GM12878 (cell line): Measurements from ENCODE around the gene BCLAF1. TPM values are rescaled to one million over a fixed set of nuclear protein-coding genes. Genes with fewer than 3 reads are reported as not detected.

Experiments used
- ATAC-seq: fragments of 200-7000 bp; cut with Tn5 transposase; 3 replicates; pipeline ENCODE4 v1.9.1; 2020; ENCODE audit warnings: mild to moderate bottlenecking, moderate library complexity
- BruUV-seq: library from RNA; stranded (reverse); fragments of 400-500 nt; replicated peaks from 2 replicates; lab custom pipeline; 2021; lab: Mats Ljungman, UMichigan
- CTCF ChIA-PET: fragments of 300-600 bp; sonication (Branson Sonifier 250); formaldehyde crosslinking; extraction: SDS; loops from one replicate; lab custom pipeline; 2021; ENCODE audit warnings: inconsistent platforms; lab: Yijun Ruan, JAX
- POLR2A ChIA-PET: fragments of 350-600 bp; formaldehyde crosslinking; extraction: SDS; loops from one replicate; lab custom pipeline; 2021; ENCODE audit warnings: inconsistent platforms; lab: Charles Lee
- RAD21 ChIA-PET: fragments of 300-600 bp; sonication (Branson Sonifier 250); formaldehyde crosslinking; loops from one replicate; lab custom pipeline; 2023; ENCODE audit warnings: antibody characterized with exemption; ENCODE audit not compliant: unreplicated experiment; lab: Charles Lee
- SMC1A ChIA-PET: fragments of 300-600 bp; sonication (Branson Sonifier 250); formaldehyde crosslinking; loops from one replicate; lab custom pipeline; 2023; ENCODE audit not compliant: unreplicated experiment, uncharacterized antibody; lab: Charles Lee
- DNase-seq: peaks from one replicate; pipeline ENCODE4 v3.0.0-alpha.2; 2011; ENCODE audit warnings: low read depth, low spot score
- FAIRE-seq: peaks from 3 replicates; lab custom pipeline; 2011; peaks lifted over from hg19 to GRCh38; lab: Jason Lieb, UNC
- H2AFZ ChIP-seq: 2 replicates; pipeline ENCODE4 v1.6.0; 2011; ENCODE audit warnings: low read depth, low read length, control low read depth; ENCODE audit not compliant: control insufficient read depth
- H3K27ac ChIP-seq: 2 replicates; pipeline ENCODE4 v1.5.1; 2011; ENCODE audit warnings: control low read depth; ENCODE audit not compliant: control insufficient read depth, insufficient read depth
- H3K27me3 ChIP-seq, 2 experiments: replicated peaks in 1 of 2; 2 replicates each; pipeline versions ENCODE4 v1.6.0 to v1.6.1; 2011; ENCODE audit warnings: low read length in 1 of 2; ENCODE audit not compliant: control insufficient read depth in 2 of 2, insufficient read depth in 2 of 2
- H3K36me3 ChIP-seq, 2 experiments: 2 replicates each; pipeline ENCODE4 v1.5.1; 2011; ENCODE audit warnings: low read length in 1 of 2; ENCODE audit not compliant: control insufficient read depth in 2 of 2, insufficient read depth in 2 of 2
- H3K4me1 ChIP-seq: 2 replicates; pipeline ENCODE4 v1.6.1; 2011; ENCODE audit warnings: mild to moderate bottlenecking, low read length, moderate library complexity, mixed read lengths; ENCODE audit not compliant: control insufficient read depth, insufficient read depth
- H3K4me2 ChIP-seq: 2 replicates; pipeline ENCODE4 v1.6.0; 2011; ENCODE audit warnings: control low read depth; ENCODE audit not compliant: control insufficient read depth, insufficient read depth
- H3K4me3 ChIP-seq: fragments of 200-600 bp; sonication (generic); 2 replicates; pipeline ENCODE4 v1.5.1; 2016
- H3K79me2 ChIP-seq: 2 replicates; pipeline ENCODE4 v1.6.0; 2011; ENCODE audit warnings: low read length; ENCODE audit not compliant: control insufficient read depth, insufficient read depth
- H3K9ac ChIP-seq: 2 replicates; pipeline ENCODE4 v1.8.0; 2011; ENCODE audit warnings: low read length, control low read depth, mixed read lengths; ENCODE audit not compliant: control insufficient read depth, insufficient read depth
- H3K9me3 ChIP-seq: replicated peaks from 3 replicates; pipeline ENCODE4 v1.5.1; 2011; ENCODE audit warnings: mild to moderate bottlenecking, low read length; ENCODE audit not compliant: control insufficient read depth, insufficient read depth
- H4K20me1 ChIP-seq: 2 replicates; pipeline ENCODE4 v1.6.0; 2011; ENCODE audit not compliant: control insufficient read depth, insufficient read depth
- BHLHE40 ChIP-seq, 2 experiments: fragments of 450-650 bp in 1 of 2; IDR thresholded peaks; 2 replicates each; pipeline ENCODE4 v1.6.1; 2011 to 2017; ENCODE audit warnings: low read depth in 2 of 2, borderline replicate concordance in 1 of 2, improper control_type of control experiment in 1 of 2, low read length in 1 of 2, mild to moderate bottlenecking in 1 of 2
- CREM ChIP-seq: IDR thresholded peaks from 2 replicates; pipeline ENCODE4 v1.6.1; 2014; ENCODE audit warnings: antibody characterized with exemption, low read depth
- EED ChIP-seq: sonication (generic); IDR thresholded peaks from 2 replicates; pipeline ENCODE4 v1.6.1; 2016; ENCODE audit warnings: antibody characterized with exemption, low read depth
- EGR1 ChIP-seq, 2 experiments: IDR thresholded peaks; 1 replicate in 1 of 2; 2 replicates in 1 of 2; pipeline ENCODE4 v1.6.1; 2011 to 2012; ENCODE audit warnings: low read depth in 2 of 2, low read length in 2 of 2, borderline replicate concordance in 1 of 2, mild to moderate bottlenecking in 1 of 2, moderate library complexity in 1 of 2
- FOXM1 ChIP-seq: IDR thresholded peaks from 2 replicates; pipeline ENCODE4 v1.6.1; 2012; ENCODE audit warnings: low read depth, mild to moderate bottlenecking, inconsistent platforms, low read length, moderate library complexity
- MTA3 ChIP-seq: IDR thresholded peaks from 2 replicates; pipeline ENCODE4 v1.6.1; 2012; ENCODE audit warnings: low read length, inconsistent platforms, borderline replicate concordance
- NFXL1 ChIP-seq: fragments of 450-650 bp; IDR thresholded peaks from 2 replicates; pipeline ENCODE4 v1.6.1; 2017; ENCODE audit warnings: antibody characterized with exemption, mild to moderate bottlenecking, borderline replicate concordance
- NR2C2 ChIP-seq: IDR thresholded peaks from 2 replicates; pipeline ENCODE4 v1.6.1; 2011; ENCODE audit warnings: borderline replicate concordance, low read depth; ENCODE audit not compliant: control insufficient read depth, insufficient read length
- NR2F1 ChIP-seq: fragments of 450-650 bp; conservative IDR thresholded peaks from 2 replicates; pipeline ENCODE4 v1.6.1; 2017; ENCODE audit warnings: mild to moderate bottlenecking
- SPI1 ChIP-seq: IDR thresholded peaks from 2 replicates; pipeline ENCODE4 v1.6.1; 2011; ENCODE audit warnings: low read depth, mild to moderate bottlenecking, low read length, moderate library complexity, borderline replicate concordance; ENCODE audit not compliant: insufficient read depth
- TCF3 ChIP-seq: IDR thresholded peaks from 2 replicates; pipeline ENCODE4 v1.6.1; 2012; ENCODE audit warnings: low read depth, mild to moderate bottlenecking, low read length, borderline replicate concordance; ENCODE audit not compliant: insufficient read depth
- ZNF24 ChIP-seq: fragments of 450-650 bp; IDR thresholded peaks from 2 replicates; pipeline ENCODE4 v1.6.1; 2017; ENCODE audit warnings: antibody characterized with exemption, mild to moderate bottlenecking
- WGBS: methylation state at CpG from one replicate; pipeline ENCODE4 v1.1.6; 2016; ENCODE audit warnings: low lambda C conversion rate; ENCODE audit not compliant: insufficient replicate concordance, insufficient coverage; ENCODE audit errors: missing lambda C conversion rate; 5-methylcytosine and 5-hydroxymethylcytosine counted together
- in situ Hi-C: fragments of 300-500 bp; cut with MboI; formaldehyde crosslinking; loops from 9 replicates; pipeline ENCODE4 v1.14.3; 2018; ENCODE audit warnings: mixed read lengths
- intact Hi-C: fragments of 100-400 bp; cut with micrococcal nuclease; formaldehyde crosslinking; loops from one replicate; pipeline ENCODE4 v1.14.2; 2022; ENCODE audit not compliant: unreplicated experiment
- polyA plus RNA-seq, 11 experiments: library from polyadenylated mRNA; depleted of rRNA in 4 of 11; unstranded in 6 of 11; stranded (reverse) in 5 of 11; fragments of >200 nt; fragmentation: Nextera tagmentation in 4 of 11; fragmentation: Illumina TruSeq in 1 of 11; extraction: Ambion mirVana in 4 of 11; extraction: Trizol in 1 of 11; gene quantifications; 1 replicate in 1 of 11; 2 replicates in 10 of 11; pipeline versions ENCODE4 v1.2.1 to v1.2.3, GENCODE V29; 2011 to 2016; ENCODE audit warnings: inconsistent platforms in 2 of 11, missing spikeins in 2 of 11, low read depth in 1 of 11
- total RNA-seq, 4 experiments: library from RNA; depleted of rRNA in 3 of 4; stranded (reverse); fragments of >200 nt in 3 of 4; fragmentation: Illumina TruSeq in 1 of 4; extraction: Trizol in 1 of 4; gene quantifications; 2 replicates each; pipeline versions ENCODE4 v1.2.1 to v1.2.3, GENCODE V29; 2013 to 2021
- TF ChIP-seq, protein P1 (sequence below): IDR thresholded peaks from 2 replicates; pipeline ENCODE4 v1.6.1; 2012; ENCODE audit warnings: low read depth, low read length, improper control_type of control experiment
- TF ChIP-seq, protein P2 (sequence below): fragments of 450-650 bp; IDR thresholded peaks from 2 replicates; pipeline ENCODE4 v1.6.1; 2014; ENCODE audit warnings: mild to moderate bottlenecking
- TF ChIP-seq, protein P3 (sequence below): IDR thresholded peaks from 2 replicates; pipeline ENCODE4 v1.6.1; 2011; ENCODE audit warnings: mild to moderate bottlenecking, low read depth, low read length, moderate library complexity; ENCODE audit not compliant: insufficient replicate concordance
- TF ChIP-seq, protein P4 (sequence below): IDR thresholded peaks from 2 replicates; pipeline ENCODE4 v1.6.1; 2012; ENCODE audit warnings: low read depth, low read length, improper control_type of control experiment

Gene BCLAF1
- total and polyA plus RNA-seq, 10 of the 15 experiments (the other 5 are each of a cell fraction or from before 2014, with no cell fraction given), result 56.0 to 223 (median 114) TPM

DNA sequence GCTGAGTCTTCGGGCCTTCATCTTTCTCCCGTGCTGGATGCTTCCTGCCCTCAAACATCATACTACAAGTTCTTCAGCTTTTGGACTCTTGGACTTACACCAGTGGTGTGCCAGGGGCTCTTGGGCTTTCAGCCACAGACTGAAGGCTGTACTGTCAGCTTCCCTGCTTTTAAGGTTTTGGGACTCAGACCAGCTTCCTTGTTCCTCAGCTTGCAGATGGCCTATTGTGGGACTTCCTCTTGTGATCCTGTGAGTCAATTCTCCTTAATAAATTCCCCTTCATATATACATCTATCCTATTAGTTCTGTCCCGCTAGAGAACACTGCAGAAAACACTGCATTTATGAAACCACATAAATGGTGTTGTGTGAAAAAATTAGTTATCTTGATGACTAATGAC is 13.9 kb upstream of the BCLAF1 start:
- intact Hi-C loops (no loop called here), in situ Hi-C loops (no loop called here)
- H3K27ac ChIP-seq, result no peak overlapping the region
- H3K4me2 ChIP-seq, result no peak overlapping the region
- no peak overlapping the region for H3K4me3 ChIP-seq
- TF ChIP-seq NR2C2 (no peak), TCF3 (no peak), NR2F1 (no peak), BHLHE40 (IDR thresholded peaks at IDR 0.05; ENCODE audit: borderline replicate concordance in 1 of 2, low read depth in 2 of 2, low read length in 1 of 2) (no peak), CREM (no peak), MTA3 (no peak), SPI1 (no peak), FOXM1 (no peak), EGR1 (IDR thresholded peaks at IDR 0.05; ENCODE audit: borderline replicate concordance in 1 of 2, low read depth in 2 of 2, low read length in 2 of 2) (no peak), NFXL1 (no peak), EED (no peak), ZNF24 (no peak)
- TF ChIP-seq, protein P1, sequence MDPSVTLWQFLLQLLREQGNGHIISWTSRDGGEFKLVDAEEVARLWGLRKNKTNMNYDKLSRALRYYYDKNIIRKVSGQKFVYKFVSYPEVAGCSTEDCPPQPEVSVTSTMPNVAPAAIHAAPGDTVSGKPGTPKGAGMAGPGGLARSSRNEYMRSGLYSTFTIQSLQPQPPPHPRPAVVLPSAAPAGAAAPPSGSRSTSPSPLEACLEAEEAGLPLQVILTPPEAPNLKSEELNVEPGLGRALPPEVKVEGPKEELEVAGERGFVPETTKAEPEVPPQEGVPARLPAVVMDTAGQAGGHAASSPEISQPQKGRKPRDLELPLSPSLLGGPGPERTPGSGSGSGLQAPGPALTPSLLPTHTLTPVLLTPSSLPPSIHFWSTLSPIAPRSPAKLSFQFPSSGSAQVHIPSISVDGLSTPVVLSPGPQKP, result no peak
- TF ChIP-seq, protein P2, sequence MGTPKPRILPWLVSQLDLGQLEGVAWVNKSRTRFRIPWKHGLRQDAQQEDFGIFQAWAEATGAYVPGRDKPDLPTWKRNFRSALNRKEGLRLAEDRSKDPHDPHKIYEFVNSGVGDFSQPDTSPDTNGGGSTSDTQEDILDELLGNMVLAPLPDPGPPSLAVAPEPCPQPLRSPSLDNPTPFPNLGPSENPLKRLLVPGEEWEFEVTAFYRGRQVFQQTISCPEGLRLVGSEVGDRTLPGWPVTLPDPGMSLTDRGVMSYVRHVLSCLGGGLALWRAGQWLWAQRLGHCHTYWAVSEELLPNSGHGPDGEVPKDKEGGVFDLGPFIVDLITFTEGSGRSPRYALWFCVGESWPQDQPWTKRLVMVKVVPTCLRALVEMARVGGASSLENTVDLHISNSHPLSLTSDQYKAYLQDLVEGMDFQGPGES, result no peak
- TF ChIP-seq, protein P3, sequence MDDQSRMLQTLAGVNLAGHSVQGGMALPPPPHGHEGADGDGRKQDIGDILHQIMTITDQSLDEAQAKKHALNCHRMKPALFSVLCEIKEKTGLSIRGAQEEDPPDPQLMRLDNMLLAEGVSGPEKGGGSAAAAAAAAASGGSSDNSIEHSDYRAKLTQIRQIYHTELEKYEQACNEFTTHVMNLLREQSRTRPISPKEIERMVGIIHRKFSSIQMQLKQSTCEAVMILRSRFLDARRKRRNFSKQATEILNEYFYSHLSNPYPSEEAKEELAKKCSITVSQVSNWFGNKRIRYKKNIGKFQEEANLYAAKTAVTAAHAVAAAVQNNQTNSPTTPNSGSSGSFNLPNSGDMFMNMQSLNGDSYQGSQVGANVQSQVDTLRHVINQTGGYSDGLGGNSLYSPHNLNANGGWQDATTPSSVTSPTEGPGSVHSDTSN, result no peak
- TF ChIP-seq, protein P4, sequence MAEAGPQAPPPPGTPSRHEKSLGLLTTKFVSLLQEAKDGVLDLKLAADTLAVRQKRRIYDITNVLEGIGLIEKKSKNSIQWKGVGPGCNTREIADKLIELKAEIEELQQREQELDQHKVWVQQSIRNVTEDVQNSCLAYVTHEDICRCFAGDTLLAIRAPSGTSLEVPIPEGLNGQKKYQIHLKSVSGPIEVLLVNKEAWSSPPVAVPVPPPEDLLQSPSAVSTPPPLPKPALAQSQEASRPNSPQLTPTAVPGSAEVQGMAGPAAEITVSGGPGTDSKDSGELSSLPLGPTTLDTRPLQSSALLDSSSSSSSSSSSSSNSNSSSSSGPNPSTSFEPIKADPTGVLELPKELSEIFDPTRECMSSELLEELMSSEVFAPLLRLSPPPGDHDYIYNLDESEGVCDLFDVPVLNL, result no peak
- H3K4me1 ChIP-seq, result no peaks in the 10 kb centered on the region
- ChIA-PET POLR2A (no interaction called here), SMC1A (interaction anchor here (1.0 kb wide), 1 partner anchor 8 kb away, joined by 3 read pairs; no protein-coding TSS in a partner anchor), RAD21 (no interaction called here), CTCF (interaction anchor here (1.0 to 2.3 kb wide), 2 partner anchors 15 to 77 kb away, joined by 3 to 9 read pairs; no protein-coding TSS in a partner anchor)
- ATAC-seq (no peak), DNase-seq (no peak), FAIRE-seq (no peak)
- WGBS, result 39% methylated on average over 3 of the region's 3 CpGs
- no TSS peak for BruUV-seq
- no peaks in the 10 kb centered on the region for H3K36me3 ChIP-seq
- H4K20me1 ChIP-seq, result no peaks in the 10 kb centered on the region
- H3K9ac ChIP-seq, result no peak overlapping the region
- no peaks in the 10 kb centered on the region for H3K9me3 ChIP-seq
- H3K27me3 ChIP-seq, result no peaks in the 10 kb centered on the region; a peak in 3 of 4 replicates
- no peaks in the 10 kb centered on the region for H3K79me2 ChIP-seq
- H2AFZ ChIP-seq, result no peak overlapping the region
